Loucy (cell line): Measurements from ENCODE around the gene PRR29.
"Not testable (repeated sequence)": the region's sequence is repeated elsewhere in the genome, so short reads cannot be mapped to it uniquely, and the experiment has no call there.

Source experiments
- H2AFZ ChIP-seq: fragments of 200-600 bp; sonication (generic); 2 replicates; pipeline ENCODE4 v1.6.0; 2016; ENCODE audit warnings: antibody characterized with exemption, mild to moderate bottlenecking, low read length, moderate library complexity
- H3F3A ChIP-seq: fragments of 200-600 bp; 2 replicates; pipeline ENCODE4 v1.6.0; 2016; ENCODE audit warnings: antibody characterized with exemption, low read depth, mild to moderate bottlenecking
- H3K27me3 ChIP-seq: fragments of 200-600 bp; sonication (generic); 2 replicates; pipeline ENCODE4 v1.6.1; 2014; ENCODE audit warnings: low read length, mild to moderate bottlenecking; ENCODE audit not compliant: insufficient read depth, poor library complexity, severe bottlenecking
- H3K36me3 ChIP-seq: fragments of 200-600 bp; sonication (generic); 2 replicates; pipeline ENCODE4 v1.6.1; 2016; ENCODE audit warnings: low read length; ENCODE audit not compliant: insufficient read depth
- H3K4me1 ChIP-seq: fragments of 200-600 bp; sonication (generic); 2 replicates; pipeline ENCODE4 v1.5.1; 2014; ENCODE audit warnings: low read length, mild to moderate bottlenecking; ENCODE audit not compliant: insufficient read depth, poor library complexity, severe bottlenecking
- H3K4me2 ChIP-seq: fragments of 200-600 bp; sonication (generic); 2 replicates; pipeline ENCODE4 v1.6.0; 2014; ENCODE audit warnings: antibody characterized with exemption, low read length, low read depth, mild to moderate bottlenecking; ENCODE audit not compliant: poor library complexity, severe bottlenecking
- H3K4me3 ChIP-seq: fragments of 200-600 bp; sonication (generic); 2 replicates; pipeline ENCODE4 v1.5.1; 2014; ENCODE audit warnings: low read length, mild to moderate bottlenecking, mixed read lengths; ENCODE audit not compliant: poor library complexity, severe bottlenecking
- H3K79me2 ChIP-seq: fragments of 200-600 bp; sonication (generic); 2 replicates; pipeline ENCODE4 v1.6.1; 2014; ENCODE audit warnings: low read length; ENCODE audit not compliant: insufficient read depth
- H3K9ac ChIP-seq: fragments of 200-600 bp; sonication (generic); 2 replicates; pipeline ENCODE4 v1.6.0; 2014; ENCODE audit warnings: mild to moderate bottlenecking, low read depth, low read length, moderate library complexity; ENCODE audit not compliant: poor library complexity, severe bottlenecking
- H3K9me2 ChIP-seq: fragments of 200-600 bp; sonication (generic); replicated peaks from 2 replicates; pipeline ENCODE4 v1.6.1; 2016; ENCODE audit warnings: low read depth, low read length, mixed read lengths
- H3K9me3 ChIP-seq: fragments of 200-600 bp; sonication (generic); 2 replicates; pipeline ENCODE4 v1.6.1; 2014; ENCODE audit warnings: mild to moderate bottlenecking, antibody characterized with exemption, low read length, low read depth; ENCODE audit not compliant: insufficient read depth
- H4K20me1 ChIP-seq: fragments of 200-600 bp; sonication (generic); 2 replicates; pipeline ENCODE4 v1.6.0; 2014; ENCODE audit warnings: antibody characterized with exemption, low read length, mild to moderate bottlenecking; ENCODE audit not compliant: insufficient read depth, poor library complexity, severe bottlenecking
- CTCF ChIP-seq: fragments of 200-600 bp; sonication (generic); conservative IDR thresholded peaks from 2 replicates; pipeline ENCODE4 v1.5.1; 2014; ENCODE audit warnings: mild to moderate bottlenecking, antibody characterized with exemption, low read length
- EZH2phosphoT487 ChIP-seq: fragments of 200-600 bp; IDR thresholded peaks from 2 replicates; pipeline ENCODE4 v1.6.1; 2018; ENCODE audit warnings: antibody characterized with exemption, mild to moderate bottlenecking, moderate library complexity, borderline replicate concordance

The PRR29 gene

GRCh38 chr17:63976702-63977101, 21.4 kb upstream of the PRR29 start:
- Histone ChIP-seq H3K4me3 (no peak overlapping the region), H2AFZ (no peak overlapping the region), H3K4me1 (peaks cover 16% of the 10 kb centered on the region), H3K9ac (no peak overlapping the region), H3K27me3 (no peaks in the 10 kb centered on the region), H4K20me1 (no peaks in the 10 kb centered on the region), H3F3A (no peaks in the 10 kb centered on the region), H3K36me3 (no peaks in the 10 kb centered on the region), H3K9me3 (peaks cover 1% of the 10 kb centered on the region; the same call in 1 of the 2 replicates), H3K9me2 (no peaks in the 10 kb centered on the region), H3K4me2 (no peak overlapping the region), H3K79me2 (no peaks in the 10 kb centered on the region)
- no peak for TF ChIP-seq EZH2phosphoT487
- TF ChIP-seq CTCF: no peak

- H3K4me2 ChIP-seq: no peak overlapping the region
- peaks cover 7% of the 10 kb centered on the region; the same call in 1 of the 2 replicates for H3K9me3 ChIP-seq
- H3K4me3 ChIP-seq: no peak overlapping the region
- no peaks in the 10 kb centered on the region for H3K27me3 ChIP-seq
- H3F3A ChIP-seq: no peaks in the 10 kb centered on the region
- no peak overlapping the region for H3K9ac ChIP-seq
- no peaks in the 10 kb centered on the region for H4K20me1 ChIP-seq
- no peaks in the 10 kb centered on the region for H3K79me2 ChIP-seq
- TF ChIP-seq EZH2phosphoT487: no peak
- TF ChIP-seq CTCF: no peak
- H3K9me2 ChIP-seq: no peaks in the 10 kb centered on the region
- H2AFZ ChIP-seq: no peak overlapping the region
- no peaks in the 10 kb centered on the region for H3K36me3 ChIP-seq
- H3K4me1 ChIP-seq: peaks cover 21% of the 10 kb centered on the region
Observed at GRCh38 chr17:63978272-63979200, 19.6 kb upstream of the PRR29 start.

GRCh38 chr17:63982641-63983040, 15.5 kb upstream of the PRR29 start:
- not testable (repeated sequence) for H3K79me2 ChIP-seq, H2AFZ ChIP-seq, H3K9me2 ChIP-seq, H3K9ac ChIP-seq, H3F3A ChIP-seq, H3K4me2 ChIP-seq, H3K4me3 ChIP-seq, H3K9me3 ChIP-seq, H3K27me3 ChIP-seq, H3K36me3 ChIP-seq, H4K20me1 ChIP-seq
- H3K4me1 ChIP-seq: peaks cover 41% of the 10 kb centered on the region

- TF ChIP-seq EZH2phosphoT487: no peak
- TF ChIP-seq CTCF: no peak
- Histone ChIP-seq H3K27me3 (no peaks in the 10 kb centered on the region), H3K4me1 (peaks cover 45% of the 10 kb centered on the region), H4K20me1 (no peaks in the 10 kb centered on the region), H2AFZ (no peak overlapping the region), H3F3A (no peaks in the 10 kb centered on the region), H3K4me3 (no peak overlapping the region), H3K9ac (peak overlapping the region; percentile 17), H3K9me2 (no peaks in the 10 kb centered on the region), H3K79me2 (no peaks in the 10 kb centered on the region), H3K4me2 (no peak overlapping the region), H3K36me3 (no peaks in the 10 kb centered on the region), H3K9me3 (peaks cover 7% of the 10 kb centered on the region; the same call in 1 of the 2 replicates)
Observed at GRCh38 chr17:63983320-63983719, 14.8 kb upstream of the PRR29 start.
